ENCODE results near the gene PDZD7.

The PDZD7 gene

DNA sequence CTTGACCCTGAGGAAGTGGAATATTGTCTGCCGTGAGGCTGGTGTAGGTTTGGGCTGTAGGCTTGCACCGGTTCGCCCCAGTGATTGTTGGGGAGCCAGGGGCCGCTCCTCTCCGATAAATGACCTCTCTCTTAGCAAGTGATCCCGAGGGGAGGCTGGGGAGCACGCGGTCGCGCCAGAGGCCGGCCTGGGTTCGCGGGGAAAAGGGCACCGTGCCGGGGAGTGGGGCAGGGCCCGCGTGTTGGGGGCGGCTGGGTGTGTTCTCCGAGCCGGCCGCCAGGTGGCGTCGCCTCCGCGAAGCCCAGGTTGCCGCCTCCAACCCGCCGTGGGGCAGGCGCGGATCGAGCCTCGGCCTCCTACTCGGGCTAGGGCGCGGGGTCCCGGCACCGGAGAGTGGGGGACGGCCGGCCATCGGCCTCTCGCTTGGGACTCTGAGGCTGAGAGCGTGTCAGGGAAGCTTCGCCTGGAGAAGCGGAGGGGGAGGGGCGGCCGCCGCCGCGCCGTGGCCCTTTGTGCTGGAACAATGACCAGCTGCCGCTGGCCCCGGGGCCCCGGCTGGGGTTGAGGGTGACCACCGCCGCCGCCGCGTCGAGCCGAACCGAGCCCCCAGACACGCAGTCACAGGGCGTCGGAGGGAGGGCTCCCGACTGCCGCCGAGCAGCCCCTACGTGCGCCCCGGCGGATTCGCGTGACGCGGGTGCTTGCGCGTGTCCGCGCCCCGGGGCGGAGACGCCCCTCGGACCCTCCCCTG lies 31.8 kb downstream of the PDZD7 start:
- H3K27ac ChIP-seq: peak overlapping the region; percentile 89
- TF ChIP-seq ZFX (IDR thresholded peaks at IDR 0.05): no peak
- TF ChIP-seq, protein P1, sequence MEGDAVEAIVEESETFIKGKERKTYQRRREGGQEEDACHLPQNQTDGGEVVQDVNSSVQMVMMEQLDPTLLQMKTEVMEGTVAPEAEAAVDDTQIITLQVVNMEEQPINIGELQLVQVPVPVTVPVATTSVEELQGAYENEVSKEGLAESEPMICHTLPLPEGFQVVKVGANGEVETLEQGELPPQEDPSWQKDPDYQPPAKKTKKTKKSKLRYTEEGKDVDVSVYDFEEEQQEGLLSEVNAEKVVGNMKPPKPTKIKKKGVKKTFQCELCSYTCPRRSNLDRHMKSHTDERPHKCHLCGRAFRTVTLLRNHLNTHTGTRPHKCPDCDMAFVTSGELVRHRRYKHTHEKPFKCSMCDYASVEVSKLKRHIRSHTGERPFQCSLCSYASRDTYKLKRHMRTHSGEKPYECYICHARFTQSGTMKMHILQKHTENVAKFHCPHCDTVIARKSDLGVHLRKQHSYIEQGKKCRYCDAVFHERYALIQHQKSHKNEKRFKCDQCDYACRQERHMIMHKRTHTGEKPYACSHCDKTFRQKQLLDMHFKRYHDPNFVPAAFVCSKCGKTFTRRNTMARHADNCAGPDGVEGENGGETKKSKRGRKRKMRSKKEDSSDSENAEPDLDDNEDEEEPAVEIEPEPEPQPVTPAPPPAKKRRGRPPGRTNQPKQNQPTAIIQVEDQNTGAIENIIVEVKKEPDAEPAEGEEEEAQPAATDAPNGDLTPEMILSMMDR (conservative IDR thresholded peaks at IDR 0.05): peak; percentile 84

DNA sequence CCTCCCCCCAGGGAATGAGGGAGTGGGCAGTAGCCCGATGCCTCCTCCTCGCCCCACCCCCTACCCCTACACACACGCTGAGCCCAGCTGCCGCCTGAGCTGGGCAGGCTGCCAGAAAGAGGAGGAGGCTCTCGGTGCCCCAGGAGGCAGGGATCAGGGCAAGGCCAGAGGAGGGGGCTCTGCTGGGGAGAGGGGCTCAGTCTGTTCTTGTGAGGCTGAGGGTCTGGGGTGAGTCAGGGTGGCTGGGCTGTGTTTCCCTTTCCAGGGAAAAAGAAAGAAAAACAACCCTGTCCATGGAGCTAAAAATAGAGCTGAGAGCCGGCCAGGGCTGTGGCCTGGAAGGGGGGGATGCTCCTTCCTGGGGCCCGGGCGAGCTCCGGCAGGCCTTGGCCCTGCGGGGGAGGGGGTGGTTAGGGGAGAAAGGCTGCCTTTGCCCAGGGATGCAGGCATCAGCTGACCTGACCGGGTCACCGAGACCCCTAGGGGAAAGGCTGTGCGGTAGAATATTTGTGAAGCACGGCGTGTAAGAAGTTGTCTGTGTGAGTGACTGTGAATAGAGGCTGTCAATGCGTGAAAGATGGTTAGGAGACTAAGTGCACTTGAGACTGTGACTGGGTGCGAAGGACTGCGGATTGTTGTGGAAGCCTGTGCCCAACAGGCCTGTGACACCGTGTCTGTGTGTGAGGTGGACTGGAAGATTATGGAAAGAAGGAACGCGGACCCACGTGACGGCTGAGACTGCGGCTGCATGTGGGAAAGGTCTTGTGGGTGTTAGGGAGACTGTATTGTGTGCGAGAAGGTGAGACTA lies 32.5 kb downstream of the PDZD7 start:
- no peak for TF ChIP-seq ZFX (IDR thresholded peaks at IDR 0.05)
- TF ChIP-seq, protein P1 (conservative IDR thresholded peaks at IDR 0.05): no peak
- peak overlapping the region; percentile 89 for H3K27ac ChIP-seq

DNA sequence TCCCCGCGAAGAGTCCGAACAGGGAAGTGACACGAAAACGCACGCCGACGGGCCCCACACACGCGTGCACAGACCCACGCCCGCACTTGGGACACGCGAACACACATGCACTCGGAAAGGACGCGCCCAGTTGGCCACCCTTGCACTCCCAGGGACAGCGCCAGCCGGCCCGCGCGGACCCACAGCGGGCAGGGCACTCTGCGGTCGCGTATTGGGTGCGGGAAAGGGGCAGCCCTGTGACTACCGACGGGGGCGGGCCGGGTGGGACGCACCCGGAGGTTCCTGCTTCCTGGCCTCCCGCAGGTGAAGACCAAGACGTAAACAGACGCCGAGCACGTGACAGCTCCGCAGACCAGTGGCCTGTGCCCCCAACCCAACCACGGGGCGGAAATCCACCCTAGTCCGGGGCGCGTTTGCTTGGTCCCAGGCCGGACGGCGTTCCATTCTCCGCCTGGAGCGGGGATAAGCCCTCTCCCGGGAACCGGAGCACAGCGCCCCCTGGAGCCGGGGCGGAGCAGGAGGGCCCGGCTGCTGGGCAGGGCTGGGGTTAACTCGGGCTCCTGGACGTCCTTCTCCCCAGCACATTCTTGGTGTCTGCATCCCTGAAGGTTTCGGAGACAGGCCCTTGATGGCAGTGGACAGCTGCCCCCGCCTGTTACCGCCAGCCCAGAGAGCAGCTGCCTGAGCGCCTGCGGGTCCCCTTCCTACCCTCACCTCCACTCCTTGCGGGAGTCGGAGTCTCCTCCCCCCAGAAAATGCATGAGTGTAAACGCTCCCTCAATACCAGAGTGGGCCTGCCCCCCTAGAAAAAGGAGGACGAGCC lies 33.4 kb downstream of the PDZD7 start:
- peak; percentile 38; the same call in 1 of the 2 replicates for TF ChIP-seq ZFX (IDR thresholded peaks at IDR 0.05)
- TF ChIP-seq, protein P1 (conservative IDR thresholded peaks at IDR 0.05): peak; percentile 80
- H3K27ac ChIP-seq: peak overlapping the region; percentile 89

DNA sequence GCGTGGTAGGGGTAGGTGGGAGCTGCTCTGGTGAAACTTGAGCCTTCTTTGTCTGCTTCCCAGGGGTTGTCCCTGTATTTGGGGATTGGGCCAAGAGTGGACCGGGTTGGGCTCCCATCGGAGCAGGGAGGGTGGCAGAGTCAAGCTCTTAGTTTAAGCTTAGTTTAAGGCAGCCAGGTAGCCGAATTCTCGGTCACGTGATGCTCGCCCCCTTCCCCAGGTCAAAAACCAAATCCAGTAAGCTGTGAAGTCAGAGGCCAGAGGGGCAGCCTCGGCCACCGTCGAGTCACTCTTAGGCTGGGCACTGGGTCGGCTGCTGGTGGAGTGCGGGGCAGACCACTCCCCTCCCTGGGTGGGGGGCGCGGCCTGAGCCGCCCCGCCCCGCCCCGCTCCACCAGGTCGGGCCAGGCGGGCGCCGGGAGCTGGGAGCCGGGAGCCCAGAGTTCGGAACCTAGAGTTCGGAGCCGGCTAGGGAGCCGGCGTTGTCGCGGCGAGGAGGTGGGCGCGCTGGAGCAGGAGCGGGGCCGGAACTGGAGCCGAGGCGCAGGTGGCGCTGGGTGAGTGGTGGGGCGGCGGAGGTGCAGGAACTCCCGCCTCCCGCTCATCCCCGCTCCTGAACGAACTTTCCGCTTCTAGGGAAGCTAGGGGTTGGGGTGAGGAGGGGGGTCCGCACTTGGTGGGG lies 34.1 kb downstream of the PDZD7 start:
- peak overlapping the region; percentile 89 for H3K27ac ChIP-seq
- TF ChIP-seq, protein P1 (conservative IDR thresholded peaks at IDR 0.05): no peak
- TF ChIP-seq ZFX (IDR thresholded peaks at IDR 0.05): no peak

DNA sequence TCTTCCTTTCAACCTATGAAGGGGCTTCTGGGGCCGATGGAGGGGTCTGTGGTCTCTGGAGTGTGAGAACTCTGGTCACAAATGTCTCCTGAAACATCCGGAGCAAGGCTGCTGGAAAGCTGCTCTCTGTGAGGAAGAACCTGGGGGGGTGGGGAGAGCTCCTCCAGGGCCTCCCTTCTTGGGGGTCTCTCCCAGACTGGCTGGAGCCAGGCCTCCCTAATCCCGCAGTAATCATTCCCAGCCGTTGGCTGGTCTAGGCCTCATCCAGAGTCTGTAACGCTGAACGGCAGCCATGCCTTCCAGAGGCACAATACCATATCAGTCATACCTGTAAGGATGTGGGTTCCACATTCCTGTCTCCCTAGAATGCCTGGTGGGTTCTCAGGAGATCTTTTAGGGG lies 35.7 kb downstream of the PDZD7 start:
- H3K27ac ChIP-seq: no peak overlapping the region

GRCh38 chr10:100993986-100994708 lies 36.8 kb downstream of the PDZD7 start:
- TF ChIP-seq ZFX (IDR thresholded peaks at IDR 0.05): no peak
- TF ChIP-seq, protein P1 (conservative IDR thresholded peaks at IDR 0.05): peak; percentile 61
- H3K27ac ChIP-seq: no peak overlapping the region

More for the DNA sequence above, 35.7 kb downstream of the PDZD7 start:
- TF ChIP-seq, protein P1 (conservative IDR thresholded peaks at IDR 0.05): no peak
- no peak for TF ChIP-seq ZFX (IDR thresholded peaks at IDR 0.05)
